ENCODE results near the gene XRN2. TPM values are rescaled to one million over a fixed set of nuclear protein-coding genes. Genes with fewer than 3 reads are reported as not detected.

The XRN2 gene
- total and polyA plus RNA-seq, 4 donors: 12.6 to 62.2 (median 53.6) TPM

DNA sequence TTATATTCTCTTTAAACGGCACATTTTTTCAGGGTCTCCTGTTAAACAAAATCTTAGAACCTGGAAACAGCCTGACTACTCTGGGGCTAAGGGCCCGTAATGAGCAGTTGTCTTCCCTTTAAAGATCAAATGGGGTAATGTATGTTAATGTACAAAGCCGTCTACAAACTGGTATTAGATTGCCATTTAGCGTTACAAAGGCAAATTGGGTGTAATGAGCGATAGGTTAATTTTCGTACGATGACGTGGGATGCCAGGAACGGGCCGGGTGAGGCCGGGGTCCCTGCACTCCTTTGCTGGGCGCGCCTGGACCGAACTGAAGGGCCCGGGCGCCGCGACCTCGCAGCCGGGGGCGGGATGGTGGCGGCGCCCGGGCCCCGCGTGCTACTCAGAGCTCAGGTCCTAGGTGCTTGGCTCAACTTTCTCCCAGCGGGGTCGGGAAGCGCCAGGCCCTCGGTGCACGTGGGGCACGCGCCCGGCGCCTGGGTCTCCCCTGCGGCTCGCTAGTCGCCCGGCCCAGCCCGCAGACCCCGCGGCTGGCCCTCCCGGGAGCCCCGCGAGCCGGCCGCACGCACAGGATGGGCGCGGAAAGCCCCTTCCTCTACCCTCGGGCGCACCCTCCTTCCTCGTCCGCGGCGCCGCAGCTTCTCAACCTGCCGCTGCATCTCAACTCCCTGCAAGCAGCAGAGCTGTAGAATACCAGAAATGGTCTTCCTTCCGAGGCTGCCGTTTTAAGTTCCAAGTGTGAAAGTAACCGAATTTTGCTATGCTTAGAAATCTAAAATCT, 88.2 kb downstream of the XRN2 start:
- Histone ChIP-seq H3K27me3 (ENCODE audit: control insufficient read depth in 3 of 3, insufficient read depth in 3 of 3, low read length in 2 of 3) (peaks cover 11 to 53% (median 50%) of the 10 kb centered on the region in 3 donors), H3K9me3 (ENCODE audit: control insufficient read depth in 4 of 4, insufficient read depth in 3 of 4, low read length in 3 of 4) (peaks cover 0 to 4% (median 0%) of the 10 kb centered on the region in 4 donors), H3K27ac (ENCODE audit: low read depth in 1 of 2, low read length in 1 of 2) (no peak overlapping the region), H3K4me3 (no peak overlapping the region), H3K36me3 (ENCODE audit: control insufficient read depth in 4 of 4, insufficient read depth in 4 of 4, low read length in 4 of 4) (peaks cover 0 to 15% (median 11%) of the 10 kb centered on the region in 4 donors), H3K4me1 (ENCODE audit: control insufficient read depth in 5 of 5, insufficient read depth in 5 of 5, low read length in 5 of 5) (peaks cover 0 to 14% (median 0%) of the 10 kb centered on the region in 5 donors), H3K9ac (ENCODE audit: insufficient read depth in 1 of 2, low read length in 2 of 2) (no peak overlapping the region)
- WGBS, 2 donors: 23 to 36% methylated on average over 54 to 61 of the region's 61 CpGs
- ATAC-seq (ENCODE audit: insufficient read depth, low FRiP score): no peak
- TF ChIP-seq, protein P1, sequence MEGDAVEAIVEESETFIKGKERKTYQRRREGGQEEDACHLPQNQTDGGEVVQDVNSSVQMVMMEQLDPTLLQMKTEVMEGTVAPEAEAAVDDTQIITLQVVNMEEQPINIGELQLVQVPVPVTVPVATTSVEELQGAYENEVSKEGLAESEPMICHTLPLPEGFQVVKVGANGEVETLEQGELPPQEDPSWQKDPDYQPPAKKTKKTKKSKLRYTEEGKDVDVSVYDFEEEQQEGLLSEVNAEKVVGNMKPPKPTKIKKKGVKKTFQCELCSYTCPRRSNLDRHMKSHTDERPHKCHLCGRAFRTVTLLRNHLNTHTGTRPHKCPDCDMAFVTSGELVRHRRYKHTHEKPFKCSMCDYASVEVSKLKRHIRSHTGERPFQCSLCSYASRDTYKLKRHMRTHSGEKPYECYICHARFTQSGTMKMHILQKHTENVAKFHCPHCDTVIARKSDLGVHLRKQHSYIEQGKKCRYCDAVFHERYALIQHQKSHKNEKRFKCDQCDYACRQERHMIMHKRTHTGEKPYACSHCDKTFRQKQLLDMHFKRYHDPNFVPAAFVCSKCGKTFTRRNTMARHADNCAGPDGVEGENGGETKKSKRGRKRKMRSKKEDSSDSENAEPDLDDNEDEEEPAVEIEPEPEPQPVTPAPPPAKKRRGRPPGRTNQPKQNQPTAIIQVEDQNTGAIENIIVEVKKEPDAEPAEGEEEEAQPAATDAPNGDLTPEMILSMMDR (IDR thresholded peaks at IDR 0.05; ENCODE audit: control extremely low read depth, extremely low read depth): no peak
- peak in 1 of 3 donors; percentile 29 for DNase-seq

DNA sequence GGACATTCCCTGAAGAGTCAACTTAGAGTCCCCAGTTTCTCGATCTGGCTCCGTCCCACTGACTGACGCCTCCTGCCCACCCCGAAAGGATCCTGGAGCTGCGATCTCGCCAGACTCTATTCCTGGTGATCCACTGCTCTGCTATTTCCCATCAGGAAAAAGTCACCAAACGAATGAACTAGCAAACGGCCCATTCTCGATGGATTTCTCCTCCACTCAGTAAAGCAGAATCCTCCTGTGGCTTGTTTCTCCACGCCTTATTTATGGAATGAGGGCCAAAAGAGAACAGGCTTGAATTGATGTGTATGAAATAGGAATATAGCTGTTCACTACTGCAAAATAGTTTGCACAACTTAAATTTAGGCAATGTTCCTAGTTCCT, 88.8 kb downstream of the XRN2 start:
- TF ChIP-seq, protein P1 (IDR thresholded peaks at IDR 0.05; ENCODE audit: control extremely low read depth, extremely low read depth): no peak

DNA sequence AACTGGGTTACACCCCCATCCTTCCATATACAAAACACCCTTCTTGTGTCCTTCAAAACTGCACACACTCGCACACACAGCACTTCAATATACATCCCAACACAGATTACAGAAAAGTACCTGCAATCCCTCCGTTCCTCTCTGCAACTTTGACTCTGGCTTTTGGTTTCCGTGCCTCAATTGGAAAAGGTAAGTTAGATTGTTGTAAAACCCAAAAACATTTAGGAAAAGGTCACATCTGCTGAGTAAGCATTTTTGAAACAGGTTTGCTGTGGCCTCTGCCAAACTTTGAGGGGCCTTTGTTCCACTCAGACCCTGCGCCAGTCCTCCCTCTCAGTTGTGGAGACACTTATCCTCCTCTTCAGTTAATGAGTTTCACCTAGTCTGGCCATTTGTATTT, 90.0 kb downstream of the XRN2 start:
- H3K27me3 ChIP-seq (ENCODE audit: control insufficient read depth in 3 of 3, insufficient read depth in 3 of 3, low read length in 2 of 3): peaks cover 13 to 62% (median 58%) of the 10 kb centered on the region in 3 donors
- H3K9me3 ChIP-seq (ENCODE audit: control insufficient read depth in 4 of 4, insufficient read depth in 3 of 4, low read length in 3 of 4): peaks cover 0 to 7% (median 0%) of the 10 kb centered on the region in 4 donors
- peaks cover 0 to 19% (median 0%) of the 10 kb centered on the region in 5 donors for H3K4me1 ChIP-seq (ENCODE audit: control insufficient read depth in 5 of 5, insufficient read depth in 5 of 5, low read length in 5 of 5)
- no peak overlapping the region for H3K27ac ChIP-seq (ENCODE audit: low read depth in 1 of 2, low read length in 1 of 2)
- H3K9ac ChIP-seq (ENCODE audit: insufficient read depth in 1 of 2, low read length in 2 of 2): no peak overlapping the region
- DNase-seq: peak in 1 of 3 donors; percentile 28
- no peak overlapping the region for H3K4me3 ChIP-seq
- 31 to 41% methylated on average over 4 of the region's 4 CpGs for WGBS, 2 donors
- TF ChIP-seq, protein P1 (IDR thresholded peaks at IDR 0.05; ENCODE audit: control extremely low read depth, extremely low read depth): no peak
- peaks cover 0 to 8% (median 5%) of the 10 kb centered on the region in 4 donors for H3K36me3 ChIP-seq (ENCODE audit: control insufficient read depth in 4 of 4, insufficient read depth in 4 of 4, low read length in 4 of 4)
- no peak for ATAC-seq (ENCODE audit: insufficient read depth, low FRiP score)

More for the DNA sequence above, 88.8 kb downstream of the XRN2 start:
- WGBS, 2 donors: 18 to 27% methylated on average over 10 of the region's 10 CpGs
- H3K27me3 ChIP-seq (ENCODE audit: control insufficient read depth in 3 of 3, insufficient read depth in 3 of 3, low read length in 2 of 3): peaks cover 13 to 53% (median 50%) of the 10 kb centered on the region in 3 donors
- no peak overlapping the region for H3K27ac ChIP-seq (ENCODE audit: low read depth in 1 of 2, low read length in 1 of 2)
- no peak for ATAC-seq (ENCODE audit: insufficient read depth, low FRiP score)
- peaks cover 0 to 16% (median 0%) of the 10 kb centered on the region in 5 donors for H3K4me1 ChIP-seq (ENCODE audit: control insufficient read depth in 5 of 5, insufficient read depth in 5 of 5, low read length in 5 of 5)
- no peak for DNase-seq
- H3K4me3 ChIP-seq: no peak overlapping the region
- H3K36me3 ChIP-seq (ENCODE audit: control insufficient read depth in 4 of 4, insufficient read depth in 4 of 4, low read length in 4 of 4): peaks cover 0 to 13% (median 9%) of the 10 kb centered on the region in 4 donors
- H3K9ac ChIP-seq (ENCODE audit: insufficient read depth in 1 of 2, low read length in 2 of 2): no peak overlapping the region
- peaks cover 0 to 4% (median 0%) of the 10 kb centered on the region in 4 donors for H3K9me3 ChIP-seq (ENCODE audit: control insufficient read depth in 4 of 4, insufficient read depth in 3 of 4, low read length in 3 of 4)
